Colon (tissue), 2 donors: Measurements from ENCODE around the gene TLR7.

Experiments
- FAIRE-seq: peaks from 2 replicates; lab custom pipeline; 2012; peaks lifted over from hg19 to GRCh38; lab: Jason Lieb, UNC
- donor health status: control.
- donor health status: control.

The TLR7 gene

GRCh38 chrX:12891171-12891570 is 24.3 kb downstream of the TLR7 start:
- no peak for FAIRE-seq

DNA sequence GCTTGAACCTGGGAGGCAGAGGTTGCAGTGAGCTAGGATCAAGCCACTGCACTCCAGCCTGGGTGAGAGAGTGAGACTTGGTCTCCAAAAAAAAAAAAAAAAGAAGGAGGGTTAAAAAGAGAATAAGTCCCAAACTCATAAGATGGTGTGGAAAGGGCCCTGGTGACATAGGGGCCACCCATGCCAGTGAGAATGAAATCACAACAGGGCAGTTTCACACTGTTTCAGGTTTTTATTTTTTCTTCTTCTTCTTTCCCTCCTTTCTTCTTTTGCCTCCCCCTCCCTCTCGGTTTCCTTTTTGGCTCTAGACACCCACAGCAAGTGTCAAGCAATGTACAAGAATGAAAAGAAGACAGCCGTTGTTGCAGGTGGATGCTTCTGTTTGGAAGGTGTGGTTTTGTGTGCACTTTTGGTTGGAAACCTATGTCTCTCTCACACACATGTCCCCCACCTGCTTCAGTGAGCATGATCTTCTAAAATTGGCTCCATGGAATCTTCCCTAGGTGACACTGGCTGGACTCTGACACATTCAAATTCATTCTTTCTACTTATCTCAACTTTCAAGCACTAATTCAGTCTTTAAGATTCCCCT is 25.1 kb downstream of the TLR7 start:
- FAIRE-seq: no peak

GRCh38 chrX:12892716-12893115 is 25.8 kb downstream of the TLR7 start:
- FAIRE-seq: no peak

GRCh38 chrX:12894074-12895030 is 27.5 kb downstream of the TLR7 start:
- peak; percentile 36 for FAIRE-seq

DNA sequence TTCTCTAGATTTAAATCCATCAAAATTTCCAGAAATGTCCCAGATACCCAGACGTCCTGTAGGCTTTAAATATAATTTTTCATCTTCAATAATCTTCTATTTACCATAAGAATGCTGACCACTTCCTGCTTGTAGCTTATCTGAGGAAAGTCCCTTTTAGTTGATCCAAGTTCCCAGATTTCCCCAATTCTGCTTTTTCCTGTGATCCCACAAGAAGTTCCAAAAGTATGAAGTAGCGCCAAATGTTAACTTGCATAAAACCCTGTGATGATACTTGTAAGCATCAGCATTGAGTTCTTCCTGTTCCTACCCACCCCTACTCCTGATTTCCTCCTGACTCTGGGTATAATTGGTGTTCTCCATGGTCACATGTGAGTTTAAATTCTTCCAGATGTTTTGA is 29.0 kb downstream of the TLR7 start:
- no peak for FAIRE-seq

GRCh38 chrX:12896935-12897334 is 30.1 kb downstream of the TLR7 start:
- no peak for FAIRE-seq

GRCh38 chrX:12898073-12898472 is 31.2 kb downstream of the TLR7 start:
- FAIRE-seq: no peak

GRCh38 chrX:12899506-12899905 is 32.6 kb downstream of the TLR7 start:
- no peak for FAIRE-seq

DNA sequence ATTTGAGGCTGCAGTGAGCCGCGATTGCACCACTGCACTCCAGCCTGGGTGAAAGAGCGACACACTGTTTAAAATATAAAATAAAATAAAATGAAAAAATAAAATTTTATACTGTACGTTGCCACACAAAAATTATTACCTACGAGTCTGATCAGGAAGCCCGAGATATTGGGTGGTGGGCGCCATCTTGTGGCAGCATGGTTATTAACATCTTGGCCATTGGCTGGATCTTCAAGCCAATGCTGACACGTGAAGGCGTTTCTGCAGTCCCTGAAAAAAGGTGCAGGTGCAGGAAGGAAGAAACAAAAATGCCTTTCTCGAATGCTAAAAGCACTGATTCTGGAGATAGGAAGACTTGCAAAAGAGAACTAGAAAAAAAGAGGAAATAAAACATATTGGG is 34.6 kb downstream of the TLR7 start:
- FAIRE-seq: peak; percentile 90

DNA sequence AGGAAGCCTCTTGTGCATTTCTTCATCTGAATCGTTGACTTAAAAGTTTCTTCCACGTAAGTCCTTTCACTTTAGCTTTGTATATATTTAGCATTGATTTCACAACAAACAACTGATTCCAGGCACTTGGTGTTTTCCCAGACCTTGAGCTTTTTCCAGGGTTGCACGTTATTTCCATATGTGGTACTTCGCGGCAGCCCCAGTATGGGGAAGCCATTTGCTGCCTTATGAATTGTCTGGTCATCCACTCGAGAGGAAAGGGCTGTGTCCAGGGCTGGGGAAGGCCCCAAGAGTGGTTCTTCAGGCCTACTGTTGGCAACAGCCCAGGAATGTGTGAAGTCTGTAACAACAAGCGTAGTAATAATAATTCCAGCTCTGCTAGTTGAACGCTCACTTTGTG is 36.8 kb downstream of the TLR7 start:
- FAIRE-seq: no peak

DNA sequence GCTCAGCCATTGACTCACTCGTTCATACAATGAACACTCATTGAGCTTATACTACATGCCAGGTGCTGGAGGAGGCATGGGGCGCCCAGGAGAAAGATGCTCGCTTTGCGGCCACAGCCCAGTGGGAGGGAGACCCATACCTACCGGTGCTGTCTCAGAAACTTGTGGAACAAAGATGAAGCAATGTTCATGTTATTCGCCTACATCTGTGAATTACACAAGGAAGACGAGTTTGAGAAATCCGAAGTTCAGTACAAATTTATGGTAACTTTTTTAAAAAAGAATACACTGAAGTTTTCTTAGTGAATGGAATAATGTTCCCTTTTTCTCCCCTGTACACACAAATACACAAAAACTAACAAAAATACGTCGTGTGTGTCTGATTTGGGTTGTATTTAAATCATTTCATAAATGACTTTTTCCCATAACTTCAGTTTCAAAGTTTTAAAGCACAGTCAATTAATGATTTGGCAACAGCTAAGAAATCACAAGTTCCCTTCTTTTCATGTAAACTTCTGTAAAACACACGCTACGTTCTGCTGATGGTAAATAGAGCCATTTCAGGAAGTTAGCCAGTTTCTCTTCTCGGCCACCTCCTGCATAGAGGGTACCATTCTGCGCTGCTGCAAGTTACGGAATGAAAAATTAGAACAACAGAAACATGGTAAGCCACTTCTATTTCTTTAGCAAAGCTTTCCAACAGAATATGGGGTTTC is 39.3 kb downstream of the TLR7 start, which contains the start of gene TLR8:
Gene TLR8 (plus strand): TSS at position 575 of the 716 bp plus-strand sequence. CDS start 87 bp downstream, at position 662.
- no peak for FAIRE-seq

- no peak for FAIRE-seq
Measured at GRCh38 chrX:12910423-12911121, 43.7 kb downstream of the TLR7 start.

GRCh38 chrX:12911122-12911470 is 44.2 kb downstream of the TLR7 start:
- no peak for FAIRE-seq

- no peak for FAIRE-seq
Measured at GRCh38 chrX:12912791-12913482, 46.1 kb downstream of the TLR7 start.

- FAIRE-seq: no peak
Measured at GRCh38 chrX:12917753-12918152, 50.9 kb downstream of the TLR7 start.

DNA sequence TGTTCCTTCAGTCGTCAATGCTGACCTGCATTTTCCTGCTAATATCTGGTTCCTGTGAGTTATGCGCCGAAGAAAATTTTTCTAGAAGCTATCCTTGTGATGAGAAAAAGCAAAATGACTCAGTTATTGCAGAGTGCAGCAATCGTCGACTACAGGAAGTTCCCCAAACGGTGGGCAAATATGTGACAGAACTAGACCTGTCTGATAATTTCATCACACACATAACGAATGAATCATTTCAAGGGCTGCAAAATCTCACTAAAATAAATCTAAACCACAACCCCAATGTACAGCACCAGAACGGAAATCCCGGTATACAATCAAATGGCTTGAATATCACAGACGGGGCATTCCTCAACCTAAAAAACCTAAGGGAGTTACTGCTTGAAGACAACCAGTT is 52.2 kb downstream of the TLR7 start:
- FAIRE-seq: no peak

- FAIRE-seq: no peak
Measured at GRCh38 chrX:12919620-12920019, 52.7 kb downstream of the TLR7 start.

- FAIRE-seq: no peak
Measured at GRCh38 chrX:12920990-12921389, 54.1 kb downstream of the TLR7 start.

DNA sequence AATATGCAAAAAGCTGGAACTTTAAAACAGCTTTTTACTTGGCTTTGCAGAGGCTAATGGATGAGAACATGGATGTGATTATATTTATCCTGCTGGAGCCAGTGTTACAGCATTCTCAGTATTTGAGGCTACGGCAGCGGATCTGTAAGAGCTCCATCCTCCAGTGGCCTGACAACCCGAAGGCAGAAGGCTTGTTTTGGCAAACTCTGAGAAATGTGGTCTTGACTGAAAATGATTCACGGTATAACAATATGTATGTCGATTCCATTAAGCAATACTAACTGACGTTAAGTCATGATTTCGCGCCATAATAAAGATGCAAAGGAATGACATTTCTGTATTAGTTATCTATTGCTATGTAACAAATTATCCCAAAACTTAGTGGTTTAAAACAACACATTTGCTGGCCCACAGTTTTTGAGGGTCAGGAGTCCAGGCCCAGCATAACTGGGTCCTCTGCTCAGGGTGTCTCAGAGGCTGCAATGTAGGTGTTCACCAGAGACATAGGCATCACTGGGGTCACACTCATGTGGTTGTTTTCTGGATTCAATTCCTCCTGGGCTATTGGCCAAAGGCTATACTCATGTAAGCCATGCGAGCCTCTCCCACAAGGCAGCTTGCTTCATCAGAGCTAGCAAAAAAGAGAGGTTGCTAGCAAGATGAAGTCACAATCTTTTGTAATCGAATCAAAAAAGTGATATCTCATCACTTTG is 55.2 kb downstream of the TLR7 start:
- no peak for FAIRE-seq

- FAIRE-seq: no peak
Measured at GRCh38 chrX:12922599-12922919, 55.7 kb downstream of the TLR7 start.

- no peak for FAIRE-seq
Measured at GRCh38 chrX:12929701-12930100, 62.8 kb downstream of the TLR7 start.
